ENCODE measurements around the gene CXCL12.

The CXCL12 gene

GRCh38 chr10:44399659-44400451, 15.0 kb upstream of the CXCL12 start:
- no peak overlapping the region for H3K4me3 ChIP-seq (ENCODE audit: low read depth, low read length)
- DNase-seq: no peak
- H3K27ac ChIP-seq: no peak overlapping the region
- peaks cover 73% of the 10 kb centered on the region for H3K27me3 ChIP-seq (ENCODE audit: insufficient read depth, low read depth, severe bottlenecking)
- H3K9me3 ChIP-seq (ENCODE audit: severe bottlenecking): no peaks in the 10 kb centered on the region
- TF ChIP-seq CTCF (IDR thresholded peaks at IDR 0.05; ENCODE audit: low read depth, low read length): no peak
- H3K36me3 ChIP-seq: no peaks in the 10 kb centered on the region

- no peak overlapping the region for H3K4me3 ChIP-seq (ENCODE audit: low read depth, low read length)
- H3K27ac ChIP-seq: no peak overlapping the region
- no peak for DNase-seq
- H3K9me3 ChIP-seq (ENCODE audit: severe bottlenecking): no peaks in the 10 kb centered on the region
- H3K27me3 ChIP-seq (ENCODE audit: insufficient read depth, low read depth, severe bottlenecking): peaks cover 76% of the 10 kb centered on the region
- H3K36me3 ChIP-seq: no peaks in the 10 kb centered on the region
- no peak for TF ChIP-seq CTCF (IDR thresholded peaks at IDR 0.05; ENCODE audit: low read depth, low read length)
These were observed 14.1 kb upstream of the CXCL12 start for GRCh38 chr10:44398747-44399658.

- Histone ChIP-seq H3K27ac (no peak overlapping the region), H3K36me3 (no peaks in the 10 kb centered on the region), H3K9me3 (ENCODE audit: severe bottlenecking) (no peaks in the 10 kb centered on the region), H3K27me3 (ENCODE audit: insufficient read depth, low read depth, severe bottlenecking) (peaks cover 74% of the 10 kb centered on the region), H3K4me3 (ENCODE audit: low read depth, low read length) (no peak overlapping the region)
- DNase-seq: no peak
- no peak for TF ChIP-seq CTCF (IDR thresholded peaks at IDR 0.05; ENCODE audit: low read depth, low read length)
These were observed 13.4 kb upstream of the CXCL12 start for GRCh38 chr10:44398271-44398670.

- Histone ChIP-seq H3K36me3 (no peaks in the 10 kb centered on the region), H3K9me3 (ENCODE audit: severe bottlenecking) (no peaks in the 10 kb centered on the region), H3K27me3 (ENCODE audit: insufficient read depth, low read depth, severe bottlenecking) (peaks cover 77% of the 10 kb centered on the region), H3K4me3 (ENCODE audit: low read depth, low read length) (no peak overlapping the region), H3K27ac (no peak overlapping the region)
- no peak for DNase-seq
- no peak for TF ChIP-seq CTCF (IDR thresholded peaks at IDR 0.05; ENCODE audit: low read depth, low read length)
These were observed 12.8 kb upstream of the CXCL12 start for GRCh38 chr10:44397476-44398225.

- H3K9me3 ChIP-seq (ENCODE audit: severe bottlenecking): no peaks in the 10 kb centered on the region
- TF ChIP-seq CTCF (IDR thresholded peaks at IDR 0.05; ENCODE audit: low read depth, low read length): no peak
- H3K27ac ChIP-seq: no peak overlapping the region
- no peak overlapping the region for H3K4me3 ChIP-seq (ENCODE audit: low read depth, low read length)
- no peak for DNase-seq
- H3K27me3 ChIP-seq (ENCODE audit: insufficient read depth, low read depth, severe bottlenecking): peaks cover 82% of the 10 kb centered on the region
- no peaks in the 10 kb centered on the region for H3K36me3 ChIP-seq
These were observed 11.8 kb upstream of the CXCL12 start for GRCh38 chr10:44396671-44397191.
